H1 (cell line): ENCODE measurements around the gene TGFBI. TPM values are rescaled to one million over a fixed set of nuclear protein-coding genes. Genes with fewer than 3 reads are reported as not detected.

Experiments
- CTCF ChIA-PET: fragments of 300-600 bp; sonication (Branson Sonifier 250); formaldehyde crosslinking; loops from one replicate; lab custom pipeline; 2021; ENCODE audit not compliant: partially characterized antibody; lab: Charles Lee
- POLR2A ChIA-PET: fragments of 300-600 bp; sonication (Branson Sonifier 250); formaldehyde crosslinking; loops from one replicate; lab custom pipeline; 2021; ENCODE audit warnings: inconsistent platforms; ENCODE audit not compliant: partially characterized antibody; lab: Charles Lee
- DNase-seq, 2 experiments: peaks; one replicate each; pipeline versions ENCODE4 v3.0.0 to v3.0.0-alpha.2; 2010 to 2022; ENCODE audit warnings: low spot score in 2 of 2, low read depth in 1 of 2, mixed read lengths in 1 of 2
- FAIRE-seq: peaks from 2 replicates; lab custom pipeline; 2011; peaks lifted over from hg19 to GRCh38; lab: Jason Lieb, UNC
- H2AFZ ChIP-seq: 2 replicates; pipeline ENCODE4 v1.8.1; 2012; ENCODE audit warnings: low read length, inconsistent platforms
- H2AK5ac ChIP-seq: 2 replicates; pipeline ENCODE4 v1.6.1; 2013; ENCODE audit warnings: low read depth, low read length
- H2BK120ac ChIP-seq: replicated peaks from 2 replicates; pipeline ENCODE3; 2013; ENCODE audit warnings: low read depth, low read length, inconsistent platforms
- H2BK12ac ChIP-seq: 2 replicates; pipeline ENCODE4 v1.6.1; 2013; ENCODE audit warnings: low read depth, low read length
- H2BK15ac ChIP-seq: 2 replicates; pipeline ENCODE4 v1.6.1; 2013; ENCODE audit warnings: low read length
- H2BK20ac ChIP-seq: 2 replicates; pipeline ENCODE4 v1.6.1; 2013; ENCODE audit warnings: low read length
- H2BK5ac ChIP-seq: 2 replicates; pipeline ENCODE4 v1.6.1; 2013; ENCODE audit warnings: low read depth, low read length
- H3K14ac ChIP-seq: 2 replicates; pipeline ENCODE4 v1.6.1; 2013; ENCODE audit warnings: inconsistent platforms; ENCODE audit not compliant: insufficient read length
- H3K18ac ChIP-seq: 2 replicates; pipeline ENCODE4 v1.6.1; 2013; ENCODE audit warnings: low read length; ENCODE audit errors: extremely low read depth
- H3K23ac ChIP-seq: 2 replicates; pipeline ENCODE4 v1.6.1; 2013; ENCODE audit warnings: inconsistent platforms; ENCODE audit not compliant: insufficient read length
- H3K23me2 ChIP-seq: 2 replicates; pipeline ENCODE4 v1.6.1; 2013; ENCODE audit warnings: low read depth, low read length
- H3K27ac ChIP-seq: 2 replicates; pipeline ENCODE4 v1.6.1; 2011; ENCODE audit warnings: low read depth, low read length, inconsistent platforms
- H3K27me3 ChIP-seq, 4 experiments: replicated peaks in 1 of 4; 1 replicate in 1 of 4; 2 replicates in 3 of 4; pipeline versions ENCODE4 v1.6.1 to v1.8.1; 2011 to 2013; ENCODE audit warnings: low read length in 3 of 4, mild to moderate bottlenecking in 3 of 4, inconsistent platforms in 2 of 4, mixed read lengths in 2 of 4, moderate library complexity in 1 of 4; ENCODE audit not compliant: control insufficient read depth in 3 of 4, insufficient read depth in 3 of 4; ENCODE audit errors: extremely low read depth in 1 of 4
- H3K36me3 ChIP-seq, 4 experiments: 2 replicates each; pipeline versions ENCODE4 v1.6.1 to v1.8.1; 2011 to 2013; ENCODE audit warnings: mild to moderate bottlenecking in 4 of 4, low read length in 3 of 4, moderate library complexity in 2 of 4, control low read depth in 1 of 4, inconsistent platforms in 1 of 4; ENCODE audit not compliant: insufficient read depth in 4 of 4, control insufficient read depth in 2 of 4
- H3K4ac ChIP-seq: replicated peaks from 2 replicates; pipeline ENCODE3; 2013; ENCODE audit warnings: low read length, low read depth, mixed read lengths, inconsistent platforms; ENCODE audit not compliant: insufficient read length
- H3K4me1 ChIP-seq, 4 experiments: replicated peaks in 1 of 4; 1 replicate in 1 of 4; 2 replicates in 3 of 4; pipeline versions ENCODE4 v1.6.1 to v1.8.1; 2011 to 2013; ENCODE audit warnings: low read length in 3 of 4, inconsistent platforms in 2 of 4, mixed read lengths in 1 of 4; ENCODE audit not compliant: insufficient read depth in 4 of 4, control insufficient read depth in 3 of 4
- H3K4me2 ChIP-seq, 2 experiments: 2 replicates each; pipeline versions ENCODE4 v1.6.1 to v1.8.1; 2011 to 2013; ENCODE audit warnings: low read depth in 2 of 2, low read length in 2 of 2, control low read depth in 1 of 2, inconsistent platforms in 1 of 2, mild to moderate bottlenecking in 1 of 2; ENCODE audit not compliant: insufficient read depth in 1 of 2
- H3K4me3 ChIP-seq, 4 experiments: fragments of 200-600, 300-600 bp in 1 of 4; sonication (generic), shearing (Covaris generic), sonication (Bioruptor Twin) in 1 of 4; 2 replicates each; pipeline versions ENCODE4 v1.5.1 to v1.8.1; 2011 to 2016; ENCODE audit warnings: low read length in 4 of 4, low read depth in 3 of 4, control low read depth in 2 of 4, inconsistent platforms in 2 of 4, mild to moderate bottlenecking in 2 of 4, mixed read lengths in 1 of 4, moderate library complexity in 1 of 4; ENCODE audit not compliant: insufficient read depth in 2 of 4; ENCODE audit errors: extremely low read depth in 1 of 4
- H3K56ac ChIP-seq: replicated peaks from 2 replicates; pipeline ENCODE3; 2013; ENCODE audit warnings: low read depth, mild to moderate bottlenecking, mixed read lengths, low read length, inconsistent platforms; ENCODE audit not compliant: insufficient read length
- H3K79me1 ChIP-seq: 2 replicates; pipeline ENCODE4 v1.6.1; 2013; ENCODE audit warnings: low read depth, low read length, control low read depth
- H3K79me2 ChIP-seq, 2 experiments: 2 replicates each; pipeline versions ENCODE4 v1.6.1 to v1.8.1; 2012 to 2013; ENCODE audit warnings: low read length in 2 of 2, mild to moderate bottlenecking in 2 of 2, inconsistent platforms in 1 of 2; ENCODE audit not compliant: insufficient read depth in 2 of 2, control insufficient read depth in 1 of 2
- H3K9ac ChIP-seq, 4 experiments: replicated peaks in 1 of 4; 1 replicate in 1 of 4; 2 replicates in 3 of 4; pipeline versions ENCODE4 v1.6.1 to v1.8.1; 2011 to 2013; ENCODE audit warnings: low read depth in 3 of 4, low read length in 3 of 4, control low read depth in 2 of 4, mild to moderate bottlenecking in 2 of 4, moderate library complexity in 2 of 4, inconsistent platforms in 1 of 4; ENCODE audit errors: extremely low read depth in 1 of 4
- H3K9me3 ChIP-seq, 2 experiments: 2 replicates each; pipeline versions ENCODE4 v1.6.1 to v1.8.1; 2012 to 2013; ENCODE audit warnings: mild to moderate bottlenecking in 2 of 2, moderate library complexity in 2 of 2, control low read depth in 1 of 2, inconsistent platforms in 1 of 2, low read depth in 1 of 2, low read length in 1 of 2, mixed read lengths in 1 of 2; ENCODE audit not compliant: insufficient read depth in 2 of 2
- H4K20me1 ChIP-seq, 2 experiments: replicated peaks in 1 of 2; 2 replicates each; pipeline versions ENCODE3 to v1.8.1; 2011 to 2013; ENCODE audit warnings: inconsistent platforms in 2 of 2, low read length in 2 of 2, mild to moderate bottlenecking in 1 of 2; ENCODE audit not compliant: insufficient read depth in 2 of 2, control insufficient read depth in 1 of 2
- H4K5ac ChIP-seq: 2 replicates; pipeline ENCODE4 v1.6.1; 2013; ENCODE audit warnings: low read length, low read depth, mixed read lengths, inconsistent platforms; ENCODE audit not compliant: insufficient read length
- H4K8ac ChIP-seq: 2 replicates; pipeline ENCODE4 v1.8.0; 2013; ENCODE audit warnings: mild to moderate bottlenecking, moderate library complexity, low read length, inconsistent platforms; ENCODE audit not compliant: insufficient read depth; ENCODE audit errors: extremely low read depth
- H4K91ac ChIP-seq: replicated peaks from 2 replicates; pipeline ENCODE3; 2013; ENCODE audit warnings: low read length, mixed read lengths, inconsistent platforms; ENCODE audit not compliant: insufficient read length
- ASH2L ChIP-seq: fragments of 200-600, 300-600 bp; sonication (generic); IDR thresholded peaks from one replicate; pipeline ENCODE4 v1.7.1; 2017; ENCODE audit warnings: low read length
- CTCF ChIP-seq, 3 experiments: IDR thresholded peaks; 1 replicate in 2 of 3; 2 replicates in 1 of 3; pipeline versions ENCODE4 v1.5.1 to v1.6.1; 2011; ENCODE audit warnings: low read length in 3 of 3, mild to moderate bottlenecking in 3 of 3, inconsistent platforms in 2 of 3, low read depth in 1 of 3, moderate library complexity in 1 of 3; ENCODE audit not compliant: insufficient read depth in 1 of 3; ENCODE audit errors: control extremely low read depth in 1 of 3
- TBP ChIP-seq: IDR thresholded peaks from 2 replicates; pipeline ENCODE4 v1.6.1; 2011; ENCODE audit warnings: low read depth, low read length, improper control_type of control experiment
- USF2 ChIP-seq: IDR thresholded peaks from 2 replicates; pipeline ENCODE4 v1.6.1; 2011; ENCODE audit warnings: low read length, improper control_type of control experiment
- WGBS, 2 experiments: shearing (Covaris generic) in 1 of 2; methylation state at CpG; one replicate each; pipeline versions ENCODE4 v1.1.6 to v1.1.7; 2013 to 2015; ENCODE audit warnings: low lambda C conversion rate in 2 of 2, mixed read lengths in 2 of 2, inconsistent platforms in 1 of 2, low coverage in 1 of 2, missing lambda C conversion rate in 1 of 2; ENCODE audit not compliant: insufficient replicate concordance in 2 of 2, insufficient coverage in 1 of 2, insufficient read length in 1 of 2; ENCODE audit errors: extremely low coverage in 1 of 2, missing lambda C conversion rate in 1 of 2; 5-methylcytosine and 5-hydroxymethylcytosine counted together
- polyA plus RNA-seq, 7 experiments: library from polyadenylated mRNA; depleted of rRNA in 3 of 7; stranded (reverse) in 5 of 7; unstranded in 2 of 7; fragments of >200 nt in 5 of 7; fragments of 200-250 nt in 2 of 7; gene quantifications; 1 replicate in 5 of 7; 2 replicates in 1 of 7; 4 replicates in 1 of 7; pipeline versions ENCODE4 v1.2.1 to v1.2.3, GENCODE V29; 2011 to 2013; ENCODE audit warnings: missing spikeins in 2 of 7, mixed read lengths in 2 of 7
- total RNA-seq: library from RNA; stranded (reverse); fragmentation: NEBNext Ultra II Directional; extraction: Animal tissue kit (Norgen Biotek cat#: 25700); gene quantifications from 2 replicates; pipeline ENCODE4 v1.2.1, GENCODE V29; 2021

The TGFBI gene
- total and polyA plus RNA-seq, 2 of the 8 experiments (the other 6 are each of a cell fraction or from before 2014, with no cell fraction given), result 6.0 to 8.5 TPM

- no peaks in the 10 kb centered on the region for H3K23me2 ChIP-seq
- no peak overlapping the region for H2BK15ac ChIP-seq
- 82% methylated on average over 3 of the region's 3 CpGs; no CpG with 5 or more reads in 1 of the 2 experiments for WGBS, 2 experiments
- no peaks in the 10 kb centered on the region for H3K36me3 ChIP-seq
- H3K4me1 ChIP-seq, result 0 out of 7 replicates have a peak, but pooled peaks cover 0 to 4% (median 0%) of the 10 kb centered on the region in 4 experiments
- no peak overlapping the region for H3K23ac ChIP-seq
- TF ChIP-seq TBP, result no peak
- no peak for TF ChIP-seq CTCF (IDR thresholded peaks at IDR 0.05; ENCODE audit: control extremely low read depth in 1 of 3, insufficient read depth in 1 of 3, low read depth in 1 of 3, low read length in 3 of 3)
- TF ChIP-seq ASH2L, result no peak
- TF ChIP-seq USF2, result no peak
- TF ChIP-seq, all 59 proteins: peak for 0
- H4K91ac ChIP-seq, result no peak overlapping the region
- no peaks in the 10 kb centered on the region for H3K9me3 ChIP-seq
- no peak overlapping the region for H4K8ac ChIP-seq
- no peak overlapping the region for H2BK12ac ChIP-seq
- DNase-seq, result no peak
- no peaks in the 10 kb centered on the region for H4K20me1 ChIP-seq
- H3K4me3 ChIP-seq, result no peak overlapping the region
- no peak overlapping the region for H3K56ac ChIP-seq
- no peak overlapping the region for H3K9ac ChIP-seq
- H2BK20ac ChIP-seq, result no peak overlapping the region
- H2BK5ac ChIP-seq, result no peak overlapping the region
- no peak for FAIRE-seq
- H3K18ac ChIP-seq, result no peak overlapping the region
- H3K4me2 ChIP-seq, result no peak overlapping the region
- H3K27me3 ChIP-seq, result no peaks in the 10 kb centered on the region; a peak in 1 of 7 replicates
- H3K79me2 ChIP-seq, result no peaks in the 10 kb centered on the region
- H3K27ac ChIP-seq, result no peak overlapping the region
- no peak overlapping the region for H3K4ac ChIP-seq
- CTCF ChIA-PET, result interaction anchor here (1.4 to 6.6 kb wide), 3 partner anchors 13 to 79 kb away, joined by 4 to 30 read pairs (median 4); no protein-coding TSS in a partner anchor
- POLR2A ChIA-PET, result no interaction called here
- peak overlapping the region; percentile 57; the same call in 1 of the 2 replicates for H2AFZ ChIP-seq
- no peak overlapping the region for H2AK5ac ChIP-seq
- H2BK120ac ChIP-seq, result no peak overlapping the region
- H4K5ac ChIP-seq, result no peak overlapping the region
- H3K14ac ChIP-seq, result no peak overlapping the region
- H3K79me1 ChIP-seq, result no peaks in the 10 kb centered on the region
Measured at GRCh38 chr5:136000932-136001331, 27.9 kb upstream of the TGFBI start.
